Activated CD8-positive, alpha-beta memory T cell treated with anti-CD3 and anti-CD28 coated beads for 36 hours (primary cell): ENCODE results near the gene INHA. TPM values are rescaled to one million over a fixed set of nuclear protein-coding genes. Genes with fewer than 3 reads are reported as not detected.

Experiments
- CTCF ChIA-PET: fragments of 350-600 bp; sonication (Branson Sonifier 250); formaldehyde crosslinking; loops from one replicate; lab custom pipeline; 2021; ENCODE audit warnings: antibody characterized with exemption; lab: Charles Lee
- POLR2A ChIA-PET: fragments of 350-600 bp; sonication (Branson Sonifier 250); formaldehyde crosslinking; loops from one replicate; lab custom pipeline; 2021; ENCODE audit warnings: antibody characterized with exemption; lab: Charles Lee
- total RNA-seq, 2 experiments: library from RNA; stranded (reverse); gene quantifications; one replicate each; pipeline ENCODE4 v1.2.3, GENCODE V29; 2021

The INHA gene
- total RNA-seq, 2 experiments from 2014 or later = not detected

DNA sequence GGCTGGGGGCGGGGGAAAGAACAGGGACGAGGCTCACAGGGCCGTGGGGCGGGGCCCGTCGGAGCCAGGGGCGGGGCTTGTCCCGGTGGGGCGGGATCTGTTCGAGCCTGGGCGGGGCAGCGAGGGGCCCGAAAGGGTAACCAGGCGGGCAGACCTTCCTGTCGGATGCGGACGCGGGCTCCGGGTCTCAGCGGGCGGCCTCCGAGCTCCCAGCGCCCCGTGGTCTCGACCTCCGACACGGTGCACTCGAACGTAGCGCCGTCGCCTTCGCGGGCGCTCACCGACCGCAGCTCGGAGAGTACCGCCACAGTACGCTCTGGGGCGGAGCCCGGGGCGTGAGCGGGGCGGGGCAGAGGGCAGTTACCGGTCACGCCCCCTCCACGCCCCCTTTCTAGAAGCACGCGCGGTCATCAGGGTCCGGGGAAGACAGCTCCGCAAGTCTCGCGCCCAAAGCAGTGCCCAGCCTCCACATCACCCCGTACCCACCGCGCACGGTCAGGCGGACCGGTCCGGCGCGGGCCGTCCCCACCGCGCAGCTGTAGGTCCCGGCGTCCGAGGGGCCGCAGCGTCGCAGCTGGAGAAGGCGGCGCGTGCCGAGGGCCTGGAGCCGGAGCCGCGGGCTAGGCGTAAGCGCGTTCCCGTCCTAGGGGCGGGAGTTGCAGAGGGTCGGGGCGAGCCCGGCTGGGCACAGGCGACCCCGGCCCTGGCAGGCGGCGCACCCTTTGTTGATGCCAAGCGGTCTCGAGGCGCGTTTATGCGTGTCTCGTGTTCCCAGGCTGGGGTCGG, 19.5 kb upstream of the INHA start:
- POLR2A ChIA-PET = interaction anchor here (1.2 kb wide), 1 partner anchor 10 kb away, joined by 3 read pairs; no protein-coding TSS in a partner anchor
- CTCF ChIA-PET = interaction anchor here (1.1 to 1.5 kb wide), 3 partner anchors 9 to 23 kb away, joined by 3 to 10 read pairs (median 4); partner anchors contain the start of genes CHPF and TMEM198

DNA sequence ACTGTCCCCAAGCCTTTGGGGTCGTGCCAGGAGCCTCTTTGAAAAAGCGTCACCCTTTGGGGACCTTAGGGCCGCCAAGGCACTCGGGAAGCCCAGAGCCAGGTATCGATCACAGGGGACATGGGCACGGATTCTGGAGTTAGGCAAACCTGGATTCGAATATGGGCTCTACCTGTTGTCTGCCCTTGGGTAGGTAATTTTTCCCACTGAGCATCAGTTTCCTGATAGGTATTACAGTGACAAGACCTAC, 19.0 kb upstream of the INHA start:
- CTCF ChIA-PET = interaction anchor here (1.5 kb wide), 1 partner anchor 12 kb away, joined by 4 read pairs; no protein-coding TSS in a partner anchor
- POLR2A ChIA-PET = interaction anchor here (1.2 kb wide), 1 partner anchor 11 kb away, joined by 3 read pairs; no protein-coding TSS in a partner anchor

DNA sequence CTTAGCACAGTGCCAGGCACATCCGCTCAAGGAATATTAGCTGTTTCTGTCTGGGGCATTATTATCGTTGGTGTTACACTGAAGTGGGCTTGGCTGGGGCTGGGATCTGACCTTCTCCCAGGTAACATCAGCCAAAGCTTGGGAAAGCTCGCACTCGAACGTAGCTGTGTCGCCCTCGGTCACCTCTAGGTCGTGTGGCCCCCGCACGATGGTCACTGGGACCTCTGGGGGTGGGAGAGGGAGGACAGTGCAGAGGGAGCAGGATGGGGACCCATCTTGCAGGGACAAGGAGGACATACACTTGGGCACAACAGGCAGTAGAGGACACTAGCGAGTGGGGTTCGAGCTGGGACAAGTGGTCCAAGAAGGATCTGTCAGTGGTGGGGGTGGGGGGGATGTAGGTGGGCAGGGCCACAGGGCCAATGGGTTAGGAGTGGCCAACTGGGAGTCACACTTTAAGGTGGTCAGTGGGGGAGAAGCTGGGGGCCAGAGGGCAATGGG, 18.6 kb upstream of the INHA start:
- ChIA-PET POLR2A (interaction anchor here (0.5 kb wide), 1 partner anchor 17 kb away, joined by 3 read pairs; no protein-coding TSS in a partner anchor), CTCF (no interaction called here)

DNA sequence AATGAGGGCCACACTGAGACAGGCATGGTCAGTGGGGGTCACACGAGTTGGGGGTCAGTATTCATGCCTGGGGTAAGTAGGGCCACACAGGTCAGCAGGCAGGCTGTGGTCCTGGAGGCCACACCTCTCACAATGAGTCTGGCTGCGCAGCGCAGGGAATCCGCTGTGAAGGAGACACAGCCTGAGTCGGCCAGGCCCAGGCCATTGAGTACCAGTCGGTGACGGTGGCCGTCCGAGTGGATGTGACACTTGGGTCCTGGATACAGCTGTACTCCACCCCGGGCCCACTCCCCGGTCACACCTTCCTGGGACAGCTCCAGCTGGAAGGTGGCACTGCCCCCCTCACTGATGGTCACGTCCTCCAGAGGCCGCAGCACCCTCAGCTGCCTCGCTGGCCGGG, 17.8 kb upstream of the INHA start:
- CTCF ChIA-PET = no interaction called here
- POLR2A ChIA-PET = no interaction called here

DNA sequence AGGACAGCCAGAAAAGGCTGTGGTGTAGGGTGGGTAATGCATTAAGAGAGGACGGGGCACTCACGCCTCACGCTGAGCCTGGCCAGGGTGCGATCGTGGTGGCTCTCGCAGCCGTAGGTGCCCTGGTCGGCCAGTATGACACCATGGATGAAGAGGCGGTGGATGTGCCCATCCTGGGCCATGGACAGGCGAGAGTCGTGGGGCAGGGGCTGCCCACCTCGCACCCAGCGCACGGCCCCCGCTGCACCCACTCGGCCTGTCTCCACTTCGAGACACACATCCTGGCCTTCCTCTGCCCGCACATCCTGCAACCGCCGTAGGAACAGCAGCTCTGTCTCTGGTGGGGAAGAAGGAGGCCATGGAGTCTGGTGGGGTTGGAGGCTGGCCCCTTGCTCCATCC, 16.2 kb upstream of the INHA start:
- ChIA-PET CTCF (interaction anchor here (1.5 kb wide), 1 partner anchor 15 kb away, joined by 3 read pairs; no protein-coding TSS in a partner anchor), POLR2A (no interaction called here)

DNA sequence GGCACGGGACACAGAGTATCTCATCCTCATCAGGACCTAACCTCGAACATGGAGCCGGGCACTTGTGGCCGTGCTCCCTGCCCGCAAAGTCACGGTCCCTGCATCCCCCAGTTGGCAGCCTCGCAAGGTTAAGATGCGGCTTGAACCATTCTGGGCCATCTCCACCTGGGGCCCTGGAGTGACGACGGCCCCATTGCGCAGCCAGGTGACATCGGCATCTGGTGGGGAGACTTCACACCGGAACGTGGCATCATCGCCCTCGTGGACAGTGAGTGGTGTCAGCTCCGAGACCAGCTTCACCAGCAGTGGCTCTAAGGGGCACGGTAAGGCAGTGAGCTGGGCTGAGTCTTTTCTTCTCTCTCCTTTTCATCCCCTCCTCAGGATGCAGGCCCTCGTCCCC, 15.7 kb upstream of the INHA start:
- ChIA-PET CTCF (no interaction called here), POLR2A (no interaction called here)

DNA sequence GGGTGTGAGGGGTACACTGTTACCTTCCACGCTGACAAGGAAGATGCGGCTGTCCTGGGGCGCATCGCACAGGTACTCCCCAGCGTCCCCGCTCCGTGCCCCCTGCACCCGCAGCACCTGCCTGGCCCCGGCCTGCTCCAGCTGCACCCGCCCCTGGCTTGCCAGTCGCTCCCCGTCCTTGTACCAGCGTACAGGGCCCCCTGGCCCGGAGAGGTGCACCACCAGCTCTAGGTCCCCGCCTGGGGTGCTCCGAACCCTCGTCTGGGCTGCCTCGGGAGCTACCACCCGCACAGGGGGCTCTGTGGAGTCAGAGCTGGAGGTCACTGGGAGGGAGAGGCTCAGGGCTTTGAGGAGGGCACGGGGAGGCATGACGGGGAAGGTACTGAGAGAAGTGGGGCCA, 14.8 kb upstream of the INHA start:
- CTCF ChIA-PET = no interaction called here
- POLR2A ChIA-PET = no interaction called here

DNA sequence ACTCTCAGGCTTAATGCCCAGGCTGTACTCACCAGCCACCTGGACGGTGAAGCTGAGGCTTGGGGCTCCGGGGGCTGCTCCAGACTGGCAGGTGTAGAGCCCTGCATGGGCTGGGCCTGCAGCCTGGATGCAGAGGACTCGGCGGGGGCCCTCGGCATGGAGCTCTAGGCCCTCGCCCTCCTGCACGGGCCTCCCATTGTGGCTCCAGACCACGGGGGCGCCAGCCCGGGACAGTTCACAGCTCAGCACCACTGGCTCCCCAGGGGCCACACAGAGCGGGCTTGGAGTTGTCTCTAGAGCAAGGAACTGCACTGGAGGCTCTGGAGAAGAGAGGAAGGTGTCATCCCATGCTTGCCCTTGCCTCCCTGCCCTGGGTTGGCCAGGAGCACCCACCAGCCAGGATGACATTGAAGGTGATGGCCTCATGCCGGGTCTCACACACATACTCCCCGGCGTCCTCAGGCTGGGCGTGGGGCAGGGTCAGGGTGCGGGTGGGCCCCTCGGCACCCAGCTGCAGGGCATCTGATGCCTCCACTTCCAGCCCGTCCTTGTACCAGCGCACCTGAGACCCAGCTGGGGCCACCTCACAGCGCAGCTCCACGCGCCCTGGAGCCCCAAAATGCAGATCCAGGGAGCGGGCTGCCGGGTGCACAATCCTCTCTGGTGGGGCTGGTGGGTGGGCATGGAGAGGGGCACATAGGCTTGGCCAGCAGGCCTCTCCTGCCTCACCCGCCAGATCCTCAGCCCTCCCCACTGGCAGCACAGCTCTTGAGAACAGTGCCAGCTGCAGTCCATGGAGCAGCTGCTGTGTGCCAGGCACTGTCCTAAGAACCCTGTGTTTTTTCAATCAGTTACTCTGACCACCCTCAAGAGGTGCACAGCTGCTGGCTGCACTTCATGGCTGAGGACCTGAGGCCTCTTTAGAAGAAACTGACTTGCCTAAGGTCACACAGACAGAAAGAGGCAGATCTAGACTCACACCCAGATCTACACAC, 14.0 kb upstream of the INHA start:
- ChIA-PET POLR2A (no interaction called here), CTCF (no interaction called here)

DNA sequence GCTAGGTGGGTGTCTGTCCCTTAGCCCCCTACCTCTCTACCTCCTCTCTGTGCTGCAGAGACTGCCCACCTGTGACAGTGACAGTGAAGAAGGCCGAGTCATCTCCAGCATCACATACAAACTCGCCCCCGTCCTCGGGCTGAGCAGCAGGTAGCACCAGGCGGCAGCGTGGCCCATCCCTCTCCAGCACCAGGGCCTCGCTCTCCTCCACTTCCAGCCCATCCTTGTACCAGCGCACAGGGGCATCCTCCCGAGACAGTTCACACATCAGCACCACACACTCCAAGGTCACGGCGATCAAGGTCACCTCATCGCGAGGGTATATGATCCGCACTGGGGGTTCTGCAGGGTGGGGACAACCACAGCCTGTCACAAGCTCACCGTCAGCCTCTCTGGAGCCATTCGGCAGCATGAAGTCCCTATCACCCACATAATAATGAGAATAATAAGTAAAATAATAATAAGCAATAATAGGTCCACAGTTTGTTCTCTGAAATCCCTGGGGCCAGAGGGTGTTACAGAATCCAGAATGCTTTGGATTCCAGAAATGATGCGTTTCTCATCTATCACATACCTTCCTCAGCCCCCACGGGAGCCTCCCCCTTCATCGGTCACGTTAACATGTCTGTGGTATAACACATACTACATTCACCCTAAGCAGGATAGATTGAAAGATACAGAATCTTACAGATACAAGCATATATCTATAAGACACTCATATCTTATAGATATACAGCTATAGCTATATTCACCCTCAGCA, 12.8 kb upstream of the INHA start:
- CTCF ChIA-PET = interaction anchor here (0.7 to 2.1 kb wide), 12 partner anchors 8 to 156 kb away, joined by 3 to 11 read pairs (median 4); partner anchors contain the start of genes CHPF, OBSL1, STK11IP and TMEM198
- POLR2A ChIA-PET = no interaction called here

DNA sequence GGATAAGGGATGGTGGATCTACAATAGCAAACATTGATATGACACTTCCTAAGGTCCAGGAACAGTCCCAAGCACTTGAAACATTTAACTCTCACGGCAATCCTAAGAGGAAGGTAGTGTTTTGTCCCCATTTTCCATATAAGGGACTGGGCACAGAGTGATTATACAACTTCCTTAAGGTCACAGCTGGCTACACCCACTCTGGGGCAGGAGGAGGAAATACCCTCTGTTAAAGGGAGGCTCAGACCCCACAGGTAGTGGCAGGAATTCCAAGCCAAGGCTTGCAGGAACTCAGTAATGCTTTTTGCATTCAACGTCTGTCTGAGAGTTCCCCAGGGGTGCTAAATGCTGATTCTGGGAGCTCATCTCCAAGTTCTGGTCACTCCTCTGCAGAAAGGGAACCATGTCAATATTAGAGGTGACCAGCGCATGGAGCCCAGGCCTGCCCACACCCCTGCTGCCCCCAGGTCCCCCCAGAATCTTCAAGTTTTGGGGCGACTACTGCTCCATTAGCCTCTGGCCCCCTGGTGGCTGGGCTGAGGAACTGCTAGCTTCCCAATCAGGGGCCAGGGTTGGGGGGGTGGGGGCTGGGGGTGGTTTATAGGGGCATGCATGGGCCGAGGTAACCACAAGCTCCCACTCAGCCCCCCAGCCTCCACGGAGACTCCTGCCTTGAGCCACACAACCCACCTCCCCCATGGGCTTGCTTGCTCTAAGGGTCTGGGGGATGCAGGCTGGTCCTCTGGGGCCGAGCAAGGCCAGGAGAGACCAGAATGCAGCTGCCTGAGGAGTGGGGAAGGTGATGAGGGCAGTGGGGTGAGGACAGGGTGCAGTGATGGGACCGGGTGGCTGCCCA, 11.8 kb upstream of the INHA start:
- POLR2A ChIA-PET = no interaction called here
- CTCF ChIA-PET = interaction anchor here (0.7 to 2.1 kb wide), 12 partner anchors 9 to 157 kb away, joined by 3 to 11 read pairs (median 4); partner anchors contain the start of genes CHPF, OBSL1, STK11IP and TMEM198

DNA sequence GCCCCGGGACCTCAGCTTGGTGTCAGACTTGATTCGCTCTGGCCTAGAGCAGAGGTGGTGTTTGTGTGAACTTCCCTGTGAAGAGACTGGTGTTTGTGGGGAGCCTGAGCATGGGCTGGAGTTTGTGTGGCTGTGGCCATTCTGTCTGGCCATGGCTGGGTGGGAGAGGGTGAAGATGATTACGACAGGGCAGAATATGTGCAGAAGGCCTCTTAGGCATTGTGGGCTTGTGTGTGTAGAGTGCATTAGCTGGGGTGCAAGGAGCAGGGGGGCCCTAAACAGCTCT, 11.3 kb upstream of the INHA start:
- CTCF ChIA-PET = interaction anchor here (0.9 to 2.1 kb wide), 10 partner anchors 10 to 158 kb away, joined by 3 to 11 read pairs (median 5); partner anchors contain the start of genes CHPF, OBSL1, STK11IP and TMEM198
- POLR2A ChIA-PET = no interaction called here

DNA sequence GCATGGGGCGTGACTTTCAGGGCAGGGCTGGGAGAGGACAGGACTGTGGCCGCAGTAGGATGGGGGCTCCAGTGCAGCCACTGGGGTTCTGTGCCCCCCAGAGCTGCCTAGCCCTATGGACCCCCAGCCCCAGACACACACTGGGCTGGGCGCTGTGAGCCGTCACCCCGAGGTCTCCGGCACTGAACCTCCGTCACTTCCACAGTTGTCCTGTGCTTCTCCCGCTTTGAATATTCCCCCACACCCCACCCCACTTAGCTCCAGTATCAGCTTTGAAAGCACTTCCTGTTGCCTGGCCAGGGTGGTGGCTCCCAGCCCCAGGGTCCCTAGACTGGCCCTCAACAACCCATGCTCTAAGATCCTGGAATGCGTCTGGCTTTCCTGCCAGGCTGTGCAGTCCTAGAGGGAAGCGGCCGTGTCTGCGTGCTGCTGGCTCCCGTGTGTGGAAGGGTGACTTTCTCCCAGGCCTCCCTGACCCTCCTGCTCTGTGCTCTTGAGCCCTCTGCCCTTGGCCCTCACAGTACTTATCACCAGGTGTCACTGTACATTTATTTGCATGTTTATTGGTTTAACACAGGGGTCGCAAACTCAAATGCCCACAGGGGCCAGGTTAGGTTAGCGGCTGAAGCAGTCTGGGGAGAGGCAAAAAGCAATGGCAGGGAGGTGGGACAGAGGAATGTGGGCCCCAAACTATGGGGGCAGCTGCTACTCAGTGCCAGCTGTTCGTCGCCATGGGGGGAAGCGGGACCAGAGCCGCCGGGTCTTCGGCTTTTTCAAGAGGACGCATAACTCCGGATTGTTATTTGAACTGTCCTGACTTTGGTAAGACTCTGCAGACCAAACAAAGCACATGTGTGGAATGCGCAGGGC, 10.7 kb upstream of the INHA start:
- POLR2A ChIA-PET = no interaction called here
- CTCF ChIA-PET = interaction anchor here (0.9 to 2.1 kb wide), 5 partner anchors 9 to 158 kb away, joined by 4 to 11 read pairs (median 6); partner anchors contain the start of genes CHPF, OBSL1 and TMEM198

DNA sequence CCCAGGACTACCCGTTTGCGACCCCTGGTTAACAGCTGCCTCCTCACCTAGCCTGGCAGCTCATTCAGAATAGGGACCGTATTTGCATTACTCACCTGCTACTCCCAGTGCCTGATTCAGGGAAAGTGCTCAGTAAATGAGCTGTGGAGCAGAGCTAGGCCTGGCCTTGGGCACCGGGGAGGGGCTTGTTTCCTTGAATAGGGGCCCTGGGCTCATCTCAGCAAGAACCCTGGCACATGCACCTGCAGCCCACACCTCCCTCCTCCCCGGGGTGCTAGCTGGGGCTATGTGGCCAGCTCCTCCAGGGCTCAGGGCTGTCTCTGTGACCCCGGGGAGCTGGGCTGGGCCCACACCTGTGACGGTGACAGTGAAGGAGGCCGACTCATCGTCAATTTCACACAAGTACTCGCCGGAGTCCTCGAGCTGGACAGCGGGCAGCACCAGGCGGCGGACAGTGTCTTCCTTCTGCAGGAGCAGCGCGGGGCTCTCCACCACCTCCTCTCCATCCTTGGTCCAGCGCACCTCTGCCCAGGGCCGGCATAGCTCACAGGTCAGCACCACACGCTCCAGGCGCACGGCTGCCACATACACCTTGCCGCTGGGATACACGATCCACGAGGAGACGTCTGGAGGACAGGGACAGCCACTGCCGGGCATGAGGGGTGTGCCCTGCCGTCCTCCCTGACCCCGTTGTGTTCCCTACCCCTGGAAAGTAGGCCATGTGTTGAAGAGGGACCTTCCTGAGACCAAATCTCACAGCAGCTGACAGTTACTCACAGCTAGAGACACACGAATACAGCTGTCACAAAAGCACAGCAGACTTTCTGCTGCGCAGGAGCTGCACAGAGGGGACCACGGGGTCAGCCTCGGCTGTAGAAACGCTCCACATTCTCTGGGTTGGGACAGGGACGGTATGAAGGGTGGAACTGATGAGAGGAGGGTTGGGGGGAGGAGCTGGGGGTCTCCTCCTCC, 9.8 kb upstream of the INHA start:
- ChIA-PET CTCF (interaction anchor here (1.7 kb wide), 1 partner anchor 86 kb away, joined by 4 read pairs; no protein-coding TSS in a partner anchor), POLR2A (no interaction called here)

DNA sequence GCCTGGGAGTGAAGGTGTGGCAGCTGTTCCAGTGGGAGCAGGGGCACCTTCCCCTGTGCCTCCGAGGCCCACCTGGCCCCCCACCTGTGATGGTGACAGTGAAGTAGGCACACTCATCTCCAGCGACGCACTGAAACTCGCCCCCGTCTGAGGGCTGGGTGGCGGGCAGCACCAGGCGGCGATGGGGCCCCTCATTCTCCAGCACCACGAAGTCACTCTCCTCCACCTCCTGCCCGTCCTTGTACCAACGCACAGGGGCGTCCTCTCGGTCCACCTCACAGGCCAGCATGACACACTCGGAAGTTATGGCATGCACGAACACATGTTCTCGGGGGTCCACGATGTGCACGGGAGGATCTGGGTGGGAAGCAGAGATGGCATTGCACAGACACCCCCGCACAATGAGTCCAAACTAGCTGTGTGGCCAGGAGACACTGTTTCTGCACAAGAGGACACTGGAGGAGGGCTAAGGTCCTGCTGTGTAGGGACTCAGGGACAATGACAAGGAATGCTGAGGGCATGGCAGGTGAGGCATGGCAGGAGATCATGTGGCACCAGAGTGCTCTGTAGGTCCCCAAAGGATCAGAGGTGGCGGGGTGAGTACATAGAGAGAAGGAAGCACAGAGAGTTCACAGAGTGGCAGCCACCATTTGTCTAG, 8.7 kb upstream of the INHA start:
- POLR2A ChIA-PET = no interaction called here
- CTCF ChIA-PET = interaction anchor here (1.7 kb wide), 1 partner anchor 87 kb away, joined by 4 read pairs; no protein-coding TSS in a partner anchor
